Tibial artery (tissue), 4 donors: ENCODE data around the gene ARHGEF28.

ENCODE experiments used
- DNase-seq, 2 donors: peaks; one replicate each; pipeline ENCODE4 v3.0.0-alpha.2; 2019
- H3K27ac ChIP-seq, 2 donors: fragments of 200-600 bp; sonication (generic) in 1 of 2; 1 replicate in 1 of 2; 2 replicates in 1 of 2; pipeline ENCODE4 v1.5.1; 2018 to 2019; ENCODE audit warnings: mild to moderate bottlenecking in 1 of 2
- H3K27me3 ChIP-seq, 2 donors: fragments of 200-600 bp; sonication (generic) in 1 of 2; one replicate each; pipeline versions ENCODE4 v1.5.1 to v1.6.0; 2016 to 2019
- H3K36me3 ChIP-seq, 3 donors: fragments of 200-600 bp; sonication (generic) in 2 of 3; one replicate each; pipeline ENCODE4 v1.5.1; 2016 to 2019; ENCODE audit warnings: mild to moderate bottlenecking in 2 of 3
- H3K4me1 ChIP-seq, 4 donors: fragments of 200-600 bp; sonication (generic) in 2 of 4; 1 replicate in 3 of 4; 2 replicates in 1 of 4; pipeline ENCODE4 v1.5.1; 2016 to 2019
- H3K4me3 ChIP-seq, 2 donors: fragments of 200-600 bp; sonication (generic) in 1 of 2; 1 replicate in 1 of 2; 2 replicates in 1 of 2; pipeline ENCODE4 v1.5.1; 2018 to 2019; ENCODE audit warnings: mild to moderate bottlenecking in 2 of 2
- H3K9me3 ChIP-seq, 3 donors: fragments of 200-600 bp; sonication (generic) in 1 of 3; one replicate each; pipeline ENCODE4 v1.5.1; 2016 to 2019
- intact Hi-C: fragments of 100-400 bp; cut with DNase I; formaldehyde crosslinking; loops from one replicate; pipeline ENCODE4 v1.15.0; 2023; ENCODE audit warnings: low total_unique reads
- TF ChIP-seq, protein P1 (sequence below), 2 experiments: fragments of 200-600 bp in 1 of 2; fragments of 450-650 bp in 1 of 2; IDR thresholded peaks; one replicate each; pipeline ENCODE4 v1.5.1; 2017 to 2019; ENCODE audit warnings: antibody characterized with exemption in 2 of 2, mild to moderate bottlenecking in 1 of 2, moderate library complexity in 1 of 2

ARHGEF28 gene

DNA sequence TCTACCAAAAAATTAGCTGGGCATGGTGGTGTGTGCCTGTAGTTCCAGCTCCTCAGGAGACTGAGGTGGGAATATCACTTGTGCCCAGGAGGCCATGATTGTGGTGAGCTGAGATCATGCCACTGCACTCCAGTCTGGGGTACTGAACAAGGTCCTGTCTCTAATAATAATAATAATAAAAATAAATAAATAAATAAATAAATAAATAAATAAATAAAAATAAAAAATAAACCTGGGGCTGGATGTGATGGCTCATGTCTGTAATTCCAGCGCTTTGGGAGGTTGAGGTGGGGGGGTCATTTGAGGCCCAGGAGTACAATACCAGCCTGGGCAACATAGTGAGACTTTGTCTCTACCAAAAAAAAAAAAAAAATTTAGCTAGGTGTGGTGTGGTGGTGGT, 113.7 kb downstream of the ARHGEF28 start:
- Histone ChIP-seq H3K4me1 (peaks cover 0 to 12% (median 4%) of the 10 kb centered on the region in 4 donors), H3K4me3 (no peak overlapping the region), H3K9me3 (no peaks in the 10 kb centered on the region), H3K36me3 (no peaks in the 10 kb centered on the region), H3K27ac (no peak overlapping the region), H3K27me3 (no peaks in the 10 kb centered on the region)
- TF ChIP-seq, protein P1, sequence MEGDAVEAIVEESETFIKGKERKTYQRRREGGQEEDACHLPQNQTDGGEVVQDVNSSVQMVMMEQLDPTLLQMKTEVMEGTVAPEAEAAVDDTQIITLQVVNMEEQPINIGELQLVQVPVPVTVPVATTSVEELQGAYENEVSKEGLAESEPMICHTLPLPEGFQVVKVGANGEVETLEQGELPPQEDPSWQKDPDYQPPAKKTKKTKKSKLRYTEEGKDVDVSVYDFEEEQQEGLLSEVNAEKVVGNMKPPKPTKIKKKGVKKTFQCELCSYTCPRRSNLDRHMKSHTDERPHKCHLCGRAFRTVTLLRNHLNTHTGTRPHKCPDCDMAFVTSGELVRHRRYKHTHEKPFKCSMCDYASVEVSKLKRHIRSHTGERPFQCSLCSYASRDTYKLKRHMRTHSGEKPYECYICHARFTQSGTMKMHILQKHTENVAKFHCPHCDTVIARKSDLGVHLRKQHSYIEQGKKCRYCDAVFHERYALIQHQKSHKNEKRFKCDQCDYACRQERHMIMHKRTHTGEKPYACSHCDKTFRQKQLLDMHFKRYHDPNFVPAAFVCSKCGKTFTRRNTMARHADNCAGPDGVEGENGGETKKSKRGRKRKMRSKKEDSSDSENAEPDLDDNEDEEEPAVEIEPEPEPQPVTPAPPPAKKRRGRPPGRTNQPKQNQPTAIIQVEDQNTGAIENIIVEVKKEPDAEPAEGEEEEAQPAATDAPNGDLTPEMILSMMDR (IDR thresholded peaks at IDR 0.05): no peak
- DNase-seq: no peak
- intact Hi-C loops: no loop called here

DNA sequence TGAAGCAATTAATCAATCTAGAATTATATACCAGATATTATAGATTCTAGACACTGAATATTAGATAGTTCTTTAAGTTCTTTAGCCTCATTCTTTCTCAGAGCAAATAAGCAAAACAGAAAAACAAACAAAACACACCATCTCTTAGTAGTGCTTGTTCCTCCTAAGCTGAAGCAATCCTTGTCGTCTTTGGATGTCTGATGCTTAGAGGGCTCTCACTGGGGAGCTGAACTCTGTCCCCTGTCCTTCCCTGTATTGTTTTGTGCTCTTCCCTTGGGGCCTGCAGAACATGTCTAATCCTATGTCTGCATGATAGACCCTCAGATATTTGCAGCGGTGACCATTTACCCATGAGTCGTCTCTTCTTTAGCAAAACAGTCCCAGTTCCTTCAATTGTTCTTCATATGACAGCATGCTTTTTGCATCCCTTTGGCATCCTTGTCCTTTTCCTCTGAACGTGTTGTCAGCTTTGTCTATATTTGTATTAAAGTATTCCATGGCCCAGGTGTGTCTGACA, 114.3 kb downstream of the ARHGEF28 start:
- Histone ChIP-seq H3K9me3 (no peaks in the 10 kb centered on the region), H3K27ac (no peak overlapping the region), H3K36me3 (no peaks in the 10 kb centered on the region), H3K4me3 (no peak overlapping the region), H3K27me3 (no peaks in the 10 kb centered on the region), H3K4me1 (peaks cover 0 to 8% (median 4%) of the 10 kb centered on the region in 4 donors)
- TF ChIP-seq, protein P1 (IDR thresholded peaks at IDR 0.05): no peak
- intact Hi-C loops: no loop called here
- no peak for DNase-seq

DNA sequence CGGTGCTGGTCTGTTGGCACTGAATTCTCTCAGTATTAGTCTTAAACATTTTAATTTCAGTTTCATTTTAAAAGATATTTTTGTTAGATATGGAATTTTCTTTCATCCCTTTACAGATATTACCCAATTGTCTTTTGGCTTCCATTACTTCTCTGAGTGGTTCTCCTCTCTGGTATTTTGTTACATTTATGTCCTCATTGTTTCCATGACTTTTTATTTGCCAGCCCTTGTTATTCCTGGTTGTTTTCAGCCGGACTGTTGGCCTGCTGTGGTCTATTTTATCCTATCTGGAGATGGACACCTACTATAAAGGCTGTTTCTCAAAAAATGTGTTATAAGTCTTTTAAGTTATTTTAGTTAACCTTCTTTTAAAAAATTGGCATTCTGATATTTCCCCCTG, 117.2 kb downstream of the ARHGEF28 start:
- Histone ChIP-seq H3K27me3 (no peaks in the 10 kb centered on the region), H3K36me3 (no peaks in the 10 kb centered on the region), H3K4me3 (no peak overlapping the region), H3K27ac (no peak overlapping the region), H3K9me3 (no peaks in the 10 kb centered on the region), H3K4me1 (peaks cover 0 to 26% (median 2%) of the 10 kb centered on the region in 4 donors)
- TF ChIP-seq, protein P1 (IDR thresholded peaks at IDR 0.05): no peak
- intact Hi-C loops: no loop called here
- no peak for DNase-seq

DNA sequence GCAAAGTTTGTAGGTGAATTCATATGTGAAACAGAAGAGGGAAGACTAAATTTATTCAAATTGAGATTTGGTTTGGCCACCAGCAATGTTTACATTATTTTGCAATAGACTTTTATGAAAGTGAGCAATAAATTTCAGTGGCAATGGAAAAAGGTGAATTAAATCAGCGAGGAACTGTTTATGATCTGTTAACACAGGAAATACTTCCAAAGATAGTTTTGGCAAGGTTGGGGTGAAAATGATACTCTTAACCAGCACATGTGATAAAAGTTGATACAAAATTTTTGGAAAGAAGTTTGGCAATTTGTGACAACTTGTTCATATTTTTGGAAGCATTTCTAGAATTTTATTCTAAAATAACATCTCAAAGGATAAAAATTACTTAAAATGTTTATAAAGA, 119.8 kb downstream of the ARHGEF28 start:
- TF ChIP-seq, protein P1 (IDR thresholded peaks at IDR 0.05): no peak
- intact Hi-C loops: no loop called here
- Histone ChIP-seq H3K36me3 (no peaks in the 10 kb centered on the region), H3K27ac (no peak overlapping the region), H3K4me1 (peaks cover 0 to 48% (median 7%) of the 10 kb centered on the region in 4 donors), H3K4me3 (no peak overlapping the region), H3K9me3 (no peaks in the 10 kb centered on the region), H3K27me3 (no peaks in the 10 kb centered on the region)
- DNase-seq: no peak

DNA sequence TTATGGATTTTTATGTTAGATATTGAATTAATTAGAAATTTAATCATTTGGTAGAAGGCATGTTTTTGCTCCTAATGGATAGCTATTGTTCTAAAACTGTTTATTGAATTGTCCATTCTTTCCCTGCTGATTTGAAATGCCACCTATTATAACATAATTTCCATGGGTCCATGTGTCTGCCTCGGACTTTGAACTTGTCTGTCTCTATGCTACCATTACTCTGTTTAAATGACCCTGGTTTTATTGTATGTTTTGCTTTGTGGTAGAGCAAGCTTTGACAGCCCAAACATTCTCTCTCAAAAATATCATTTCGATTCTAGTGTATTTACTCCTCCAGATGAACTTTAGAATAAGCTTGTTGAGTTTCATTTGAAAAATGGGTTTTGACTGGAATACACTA, 120.6 kb downstream of the ARHGEF28 start:
- H3K27me3 ChIP-seq: no peaks in the 10 kb centered on the region
- no peaks in the 10 kb centered on the region for H3K9me3 ChIP-seq
- no peaks in the 10 kb centered on the region for H3K36me3 ChIP-seq
- intact Hi-C loops: no loop called here
- TF ChIP-seq, protein P1 (IDR thresholded peaks at IDR 0.05): no peak
- H3K4me1 ChIP-seq: peaks cover 0 to 48% (median 7%) of the 10 kb centered on the region in 4 donors
- H3K4me3 ChIP-seq: no peak overlapping the region
- no peak for DNase-seq
- H3K27ac ChIP-seq: no peak overlapping the region
